HG02973 (cell line): ENCODE measurements around the gene PTPRG.

Source experiments
- ATAC-seq: cut with Tn5 transposase; IDR thresholded peaks from one replicate; pipeline ENCODE4 v1.9.1; 2021; ENCODE audit warnings: moderate library complexity; ENCODE audit not compliant: unreplicated experiment

The PTPRG gene

DNA sequence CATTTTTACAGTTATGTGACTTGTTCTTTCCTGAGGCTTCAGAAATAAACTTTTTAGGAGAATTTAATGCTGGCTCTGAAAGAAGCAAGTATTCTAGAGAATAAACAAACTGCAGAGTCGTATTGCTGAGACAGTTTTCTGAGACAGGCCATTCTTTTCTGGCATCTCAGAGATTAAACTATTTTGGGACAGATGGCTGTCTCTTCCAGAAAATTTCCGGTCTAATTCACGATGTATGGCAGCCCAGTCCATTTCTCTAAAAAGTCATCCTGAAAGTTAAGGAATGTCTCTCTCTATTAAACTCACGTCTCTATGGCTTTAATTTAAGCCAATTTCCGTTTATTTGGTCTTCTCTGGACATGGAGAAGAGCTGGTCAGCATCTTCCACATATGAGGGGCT is 603.4 kb downstream of the PTPRG start:
- ATAC-seq: no peak

DNA sequence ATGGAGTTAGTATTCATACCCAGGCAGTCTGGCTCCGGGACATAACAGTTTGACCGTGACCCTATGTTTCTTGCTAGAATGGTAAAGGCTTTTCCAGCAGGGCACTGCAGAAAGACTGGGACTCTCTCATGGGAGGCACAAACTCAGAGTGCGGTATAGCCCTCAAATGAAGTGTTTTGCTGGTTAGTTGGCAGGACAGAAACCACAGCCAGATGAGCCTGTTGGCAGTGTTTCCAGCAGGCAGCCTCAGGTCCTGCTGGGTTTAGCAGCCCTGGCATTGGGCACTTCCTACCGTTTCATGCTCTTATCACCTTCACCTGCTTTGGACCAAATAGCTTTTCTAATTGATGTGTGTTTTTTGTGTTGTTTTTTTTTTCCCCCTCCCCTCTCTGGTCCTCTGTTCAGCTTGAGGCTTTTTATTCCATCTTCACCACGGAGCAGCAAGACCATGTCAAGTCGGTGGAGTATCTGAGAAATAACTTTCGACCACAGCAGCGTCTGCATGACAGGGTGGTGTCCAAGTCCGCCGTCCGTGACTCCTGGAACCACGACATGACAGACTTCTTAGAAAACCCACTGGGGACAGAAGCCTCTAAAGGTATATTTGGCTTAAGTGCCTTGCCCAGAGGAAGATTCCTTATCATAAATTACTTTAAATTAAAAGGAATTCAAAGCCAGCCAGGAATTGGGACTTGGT is 606.3 kb downstream of the PTPRG start:
- ATAC-seq: no peak

DNA sequence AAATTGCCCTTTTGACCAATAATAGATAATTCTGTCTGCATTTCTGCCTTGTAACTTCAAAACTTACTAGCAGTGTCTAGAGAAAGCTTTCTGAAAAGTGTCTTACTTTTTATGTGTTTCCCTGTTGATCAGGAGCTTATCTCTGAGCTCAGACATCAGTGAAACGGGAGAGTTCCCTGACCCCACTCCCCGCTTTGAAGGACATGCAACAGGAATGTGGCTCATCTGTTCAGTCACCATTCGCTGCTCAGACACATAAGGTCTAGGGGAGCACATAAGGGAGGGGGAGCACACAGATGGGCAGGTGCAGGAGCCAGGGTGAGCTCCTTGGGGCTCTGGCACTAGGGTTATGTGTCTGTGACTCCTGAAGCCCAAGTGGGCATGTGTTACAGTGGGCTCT is 607.0 kb downstream of the PTPRG start:
- ATAC-seq: no peak

- ATAC-seq: no peak
Observed at GRCh38 chr3:62169906-62170660, 608.7 kb downstream of the PTPRG start.

- no peak for ATAC-seq
Observed at GRCh38 chr3:62171789-62172188, 610.4 kb downstream of the PTPRG start.

- ATAC-seq: no peak
Observed at GRCh38 chr3:62172199-62172598, 610.8 kb downstream of the PTPRG start.

DNA sequence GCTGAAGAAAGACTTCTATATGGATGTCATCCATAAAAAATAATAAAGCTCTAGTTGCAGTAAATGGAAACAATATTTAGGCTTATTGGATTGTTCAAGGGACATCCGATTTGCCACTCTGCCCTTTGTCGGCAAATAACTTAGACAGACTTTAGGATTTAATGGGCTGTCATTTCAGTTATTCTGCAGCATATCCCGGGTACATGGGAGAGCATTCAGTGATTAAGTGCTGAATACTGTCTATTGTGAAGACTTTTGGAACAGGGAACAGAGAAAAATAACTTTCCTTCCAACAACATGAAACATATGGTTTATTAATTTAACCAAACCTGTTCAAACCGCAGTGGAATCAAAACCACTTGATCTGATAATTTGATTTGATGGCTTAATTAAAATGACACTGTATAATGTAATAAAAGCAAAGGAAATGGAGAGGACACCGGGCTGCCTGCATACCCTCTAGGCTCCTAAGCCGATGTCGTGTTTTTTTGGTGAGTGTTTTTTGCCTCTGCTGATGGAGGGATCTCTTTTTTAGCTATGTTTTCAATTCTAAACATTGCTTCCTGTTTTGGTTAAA is 612.7 kb downstream of the PTPRG start:
- ATAC-seq: no peak

GRCh38 chr3:62175161-62175560 is 613.8 kb downstream of the PTPRG start:
- ATAC-seq: no peak

DNA sequence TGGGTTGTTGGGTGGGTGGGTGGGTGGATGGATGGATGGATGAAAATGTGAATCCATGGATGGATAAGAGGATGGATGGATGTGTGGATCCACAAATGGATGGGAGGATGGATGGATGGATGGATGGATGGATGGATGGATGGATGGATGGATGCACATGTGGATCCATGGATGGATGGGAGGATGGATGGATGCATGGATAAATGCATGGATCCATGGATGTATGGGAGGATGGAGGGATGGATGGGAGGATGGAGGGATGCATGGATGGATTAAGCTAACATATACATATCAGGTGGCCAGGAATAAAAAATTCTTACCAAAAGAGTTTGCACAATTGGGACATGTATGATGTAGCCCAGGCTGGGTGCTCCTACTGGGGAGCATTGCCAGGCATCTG is 616.7 kb downstream of the PTPRG start:
- ATAC-seq: no peak

- no peak for ATAC-seq
Observed at GRCh38 chr3:62178739-62179600, 617.6 kb downstream of the PTPRG start.

DNA sequence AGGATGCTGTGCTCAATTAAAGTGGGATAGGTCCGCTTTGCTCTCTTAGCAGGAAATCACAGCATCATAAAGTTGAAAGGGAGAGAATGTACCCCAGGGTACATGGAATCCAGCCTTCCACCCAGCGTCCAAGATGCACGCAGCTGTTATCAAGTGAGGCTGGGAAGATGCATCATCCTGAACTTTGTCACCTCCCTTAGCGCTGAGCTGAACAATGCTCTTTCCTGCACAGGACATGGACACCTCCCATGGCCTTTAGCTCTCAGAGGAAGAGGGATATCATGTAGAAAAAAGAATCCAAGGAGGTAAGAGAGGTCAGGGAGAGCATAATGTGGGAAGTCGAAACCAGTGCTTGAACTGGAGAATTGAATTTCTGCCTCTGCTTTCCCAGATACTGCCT is 619.1 kb downstream of the PTPRG start:
- ATAC-seq: no peak

DNA sequence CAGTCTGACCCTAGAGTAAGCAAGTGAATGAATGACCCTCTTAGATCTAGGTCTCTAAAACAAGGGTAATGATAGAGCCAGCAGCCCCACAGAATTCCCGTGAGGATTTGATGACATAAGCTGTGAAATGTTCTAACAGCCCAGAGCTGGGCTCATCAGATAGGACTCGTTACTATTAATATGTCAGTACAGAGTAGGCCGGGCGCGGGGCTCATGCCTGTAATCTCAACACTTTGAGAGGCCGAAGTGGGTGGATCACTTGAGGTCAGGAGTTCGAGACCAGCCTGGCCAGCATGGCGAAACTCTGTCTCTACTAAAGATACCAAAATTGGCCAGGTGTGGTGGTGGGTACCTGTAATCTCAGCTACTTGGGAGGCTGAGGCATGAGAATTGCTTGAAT is 621.7 kb downstream of the PTPRG start:
- ATAC-seq: no peak

DNA sequence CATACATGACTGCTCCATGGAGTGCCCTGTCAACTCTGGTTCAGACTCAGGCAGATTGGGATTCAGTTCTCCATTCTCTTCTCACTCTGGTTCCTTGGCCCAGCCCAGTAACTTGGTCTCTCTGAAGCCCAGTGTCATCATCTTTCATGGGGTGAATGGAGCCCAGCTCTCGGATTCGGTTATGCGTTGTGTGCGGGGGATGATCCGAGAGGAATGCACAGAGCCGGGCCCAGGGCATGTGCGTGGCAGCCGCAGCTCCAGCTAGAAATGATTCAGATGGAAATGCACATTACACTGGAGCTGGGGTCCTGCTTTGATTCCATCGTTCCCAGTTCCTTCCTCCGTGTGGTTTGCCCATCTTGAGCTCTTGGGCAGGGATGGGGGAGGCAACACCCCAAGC is 622.6 kb downstream of the PTPRG start:
- no peak for ATAC-seq

DNA sequence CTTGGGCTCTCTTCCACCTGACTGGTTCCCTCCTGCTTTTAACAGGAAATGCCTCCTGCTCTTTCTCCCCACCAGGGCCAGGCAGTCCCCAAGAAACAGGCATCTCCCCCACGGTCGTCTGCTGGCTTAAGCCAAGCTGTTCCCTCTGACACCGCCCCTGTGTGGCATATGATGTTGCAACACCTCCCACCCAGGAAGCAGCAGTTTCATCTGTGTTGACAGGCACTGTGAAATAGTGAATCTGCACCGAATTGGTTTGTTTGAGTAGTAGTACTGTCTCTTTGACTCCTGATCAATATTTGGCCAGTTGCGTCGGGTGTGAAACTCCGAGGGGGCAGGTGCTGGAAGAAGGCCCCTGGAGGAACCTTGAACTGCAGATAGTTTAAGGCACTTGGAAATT is 623.2 kb downstream of the PTPRG start:
- no peak for ATAC-seq

DNA sequence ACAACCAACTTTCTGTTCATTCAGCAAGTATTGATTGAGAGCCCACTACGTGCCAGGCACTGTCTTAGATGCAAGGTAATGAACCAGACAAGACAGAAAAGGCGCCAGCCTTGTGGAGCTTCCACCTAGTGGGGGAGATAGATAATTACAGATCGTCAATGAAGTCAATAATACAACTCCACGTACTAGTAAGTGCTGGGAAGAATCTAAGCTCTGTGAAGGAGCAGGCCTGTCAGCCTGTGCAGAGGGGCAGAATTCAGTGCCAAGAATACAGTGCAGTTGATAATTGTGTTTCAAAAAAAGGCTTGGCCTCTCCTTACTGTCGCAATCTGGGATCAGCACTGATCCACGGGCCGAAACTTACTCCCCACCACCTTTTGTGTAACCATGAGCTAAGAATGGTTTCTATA is 625.7 kb downstream of the PTPRG start:
- ATAC-seq: no peak

GRCh38 chr3:62188681-62189375 is 627.5 kb downstream of the PTPRG start:
- ATAC-seq: peak; percentile 78

DNA sequence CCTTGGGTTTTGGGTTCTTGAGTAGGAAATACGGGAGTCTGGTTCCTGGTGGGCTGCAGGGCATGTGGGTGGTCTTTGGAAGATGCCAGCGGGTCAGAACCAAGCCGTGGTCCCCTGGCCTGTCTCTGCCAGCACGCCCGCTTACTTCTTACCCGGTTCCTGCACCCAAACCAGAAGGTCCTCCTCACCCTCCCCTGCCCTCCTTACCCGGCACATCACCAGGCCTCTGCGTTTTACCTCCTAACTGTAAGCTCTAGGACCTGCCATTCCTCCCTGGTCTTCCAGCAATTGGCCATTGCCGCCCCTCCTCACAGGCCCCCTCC is 628.0 kb downstream of the PTPRG start:
- ATAC-seq: no peak

- ATAC-seq: no peak
Observed at GRCh38 chr3:62192891-62193290, 631.5 kb downstream of the PTPRG start.

GRCh38 chr3:62193586-62194345 is 632.4 kb downstream of the PTPRG start:
- no peak for ATAC-seq

DNA sequence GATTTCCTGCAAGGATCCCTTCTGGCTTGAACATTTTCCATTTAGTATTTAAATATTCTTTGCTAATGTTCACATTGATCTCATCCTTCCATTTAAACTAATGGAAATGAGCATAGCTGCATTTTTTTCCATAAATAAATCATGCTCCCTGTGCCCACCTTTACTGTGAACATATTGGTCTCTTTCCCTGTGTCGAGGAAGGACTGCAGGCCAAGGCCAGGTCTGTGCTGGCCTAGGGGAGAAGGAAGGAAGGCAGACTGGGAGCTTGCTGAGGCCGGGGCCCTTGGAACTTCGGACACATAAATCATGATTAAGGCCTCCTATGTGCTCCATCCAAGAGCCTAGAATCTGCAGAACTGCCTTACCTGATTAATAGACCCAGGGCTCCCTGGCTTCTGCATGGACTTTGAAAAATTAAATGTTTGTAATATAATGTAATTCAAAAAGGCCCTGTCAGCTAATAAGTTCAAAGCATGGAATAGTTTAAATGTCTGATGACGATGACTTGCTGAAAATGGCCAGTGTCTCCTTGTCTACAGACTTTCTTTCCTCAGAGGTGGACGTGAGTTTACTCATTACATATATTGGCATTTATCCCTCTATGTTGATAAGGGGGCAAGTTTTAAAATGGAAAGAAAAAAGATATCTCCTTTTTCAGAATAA is 636.1 kb downstream of the PTPRG start:
- no peak for ATAC-seq
